K562 (cell line): Measurements from ENCODE around the gene TAP2. TPM values are rescaled to one million over a fixed set of nuclear protein-coding genes. Genes with fewer than 3 reads are reported as not detected.

Source experiments
- ARNT ChIP-seq, 2 experiments: fragments of 450-650 bp; IDR thresholded peaks; 2 replicates each; pipeline ENCODE4 v1.6.1; 2016; ENCODE audit warnings: mild to moderate bottlenecking in 1 of 2
- CEBPB ChIP-seq: fragments of 450-650 bp; IDR thresholded peaks from 2 replicates; pipeline ENCODE4 v1.6.1; 2016; ENCODE audit warnings: missing genetic modification characterization, missing compliant biosample characterization
- ETS2 ChIP-seq: IDR thresholded peaks from 2 replicates; pipeline ENCODE4 v1.6.1; 2016; ENCODE audit warnings: borderline replicate concordance, missing genetic modification characterization, mild to moderate bottlenecking, moderate library complexity, missing compliant biosample characterization; ENCODE audit not compliant: poor library complexity, severe bottlenecking
- HLTF ChIP-seq: fragments of 450-650 bp; IDR thresholded peaks from 2 replicates; pipeline ENCODE4 v1.6.1; 2016
- HNRNPLL ChIP-seq: fragments of 200-400 bp; formaldehyde crosslinking; IDR thresholded peaks from 2 replicates; pipeline ENCODE4 v1.6.1; 2017; ENCODE audit warnings: low read length, low read depth, mild to moderate bottlenecking; ENCODE audit not compliant: poor library complexity, severe bottlenecking
- IRF2 ChIP-seq: sonication (generic); formaldehyde crosslinking; IDR thresholded peaks from 2 replicates; pipeline ENCODE4 v1.8.1; 2022; ENCODE audit warnings: mild to moderate bottlenecking, missing genetic modification reagents
- KLF1 ChIP-seq: fragments of 450-650 bp; IDR thresholded peaks from 2 replicates; pipeline ENCODE4 v1.6.1; 2016; ENCODE audit warnings: missing genetic modification characterization, missing compliant biosample characterization
- SAFB ChIP-seq: fragments of 200-400 bp; formaldehyde crosslinking; IDR thresholded peaks from 2 replicates; pipeline ENCODE4 v1.6.1; 2017; ENCODE audit warnings: low read depth, low read length, borderline replicate concordance
- ZBED1 ChIP-seq: IDR thresholded peaks from 2 replicates; pipeline ENCODE4 v1.6.1; 2014
- ZKSCAN8 ChIP-seq: fragments of 200-800 bp; sonication (Bioruptor generic); IDR thresholded peaks from 2 replicates; pipeline ENCODE4 v1.6.1; 2016; ENCODE audit warnings: missing genetic modification characterization, missing compliant biosample characterization
- ZNF282 ChIP-seq: sonication (generic); formaldehyde crosslinking; IDR thresholded peaks from 2 replicates; pipeline ENCODE4 v1.8.1; 2023; ENCODE audit warnings: missing genetic modification reagents
- polyA plus RNA-seq, 8 experiments: library from polyadenylated mRNA; depleted of rRNA in 4 of 8; stranded (reverse) in 5 of 8; unstranded in 3 of 8; fragments of >200 nt; fragmentation: Nextera tagmentation in 2 of 8; fragmentation: Illumina TruSeq in 1 of 8; extraction: Ambion mirVana in 2 of 8; extraction: Trizol in 1 of 8; gene quantifications; 2 replicates each; pipeline versions ENCODE4 v1.2.1 to v1.2.3, GENCODE V29; 2011 to 2014; ENCODE audit warnings: inconsistent platforms in 1 of 8, missing spikeins in 1 of 8
- total RNA-seq, 7 experiments: library from RNA; depleted of rRNA in 6 of 7; stranded (reverse); fragments of >200 nt in 6 of 7; fragmentation: Illumina TruSeq in 2 of 7; extraction: Trizol in 2 of 7; gene quantifications; 2 replicates each; pipeline versions ENCODE4 v1.2.1 to v1.2.3, GENCODE V29; 2011 to 2021; ENCODE audit warnings: low replicate concordance in 1 of 7
- TF ChIP-seq, protein P1 (sequence below): sonication (generic); formaldehyde crosslinking; IDR thresholded peaks from 2 replicates; pipeline ENCODE4 v1.8.1; 2023; ENCODE audit warnings: mild to moderate bottlenecking, missing genetic modification reagents
- TF ChIP-seq, protein P2 (sequence below): fragments of 200-400 bp; formaldehyde crosslinking; IDR thresholded peaks from 2 replicates; pipeline ENCODE4 v1.6.1; 2017; ENCODE audit warnings: mild to moderate bottlenecking, low read depth, low read length, moderate library complexity
- TF ChIP-seq, protein P3 (sequence below): sonication (generic); formaldehyde crosslinking; IDR thresholded peaks from 2 replicates; pipeline ENCODE4 v1.8.1; 2022; ENCODE audit warnings: missing genetic modification reagents
- TF ChIP-seq, protein P4 (sequence below): sonication (generic); formaldehyde crosslinking; IDR thresholded peaks from 2 replicates; pipeline ENCODE4 v1.8.0; 2022; ENCODE audit warnings: missing genetic modification reagents, mild to moderate bottlenecking, borderline replicate concordance

Gene TAP2
- total and polyA plus RNA-seq, 9 of the 15 experiments (the other 6 are each of a cell fraction or from before 2014, with no cell fraction given): 2.0 to 53.5 (median 19.6) TPM

DNA sequence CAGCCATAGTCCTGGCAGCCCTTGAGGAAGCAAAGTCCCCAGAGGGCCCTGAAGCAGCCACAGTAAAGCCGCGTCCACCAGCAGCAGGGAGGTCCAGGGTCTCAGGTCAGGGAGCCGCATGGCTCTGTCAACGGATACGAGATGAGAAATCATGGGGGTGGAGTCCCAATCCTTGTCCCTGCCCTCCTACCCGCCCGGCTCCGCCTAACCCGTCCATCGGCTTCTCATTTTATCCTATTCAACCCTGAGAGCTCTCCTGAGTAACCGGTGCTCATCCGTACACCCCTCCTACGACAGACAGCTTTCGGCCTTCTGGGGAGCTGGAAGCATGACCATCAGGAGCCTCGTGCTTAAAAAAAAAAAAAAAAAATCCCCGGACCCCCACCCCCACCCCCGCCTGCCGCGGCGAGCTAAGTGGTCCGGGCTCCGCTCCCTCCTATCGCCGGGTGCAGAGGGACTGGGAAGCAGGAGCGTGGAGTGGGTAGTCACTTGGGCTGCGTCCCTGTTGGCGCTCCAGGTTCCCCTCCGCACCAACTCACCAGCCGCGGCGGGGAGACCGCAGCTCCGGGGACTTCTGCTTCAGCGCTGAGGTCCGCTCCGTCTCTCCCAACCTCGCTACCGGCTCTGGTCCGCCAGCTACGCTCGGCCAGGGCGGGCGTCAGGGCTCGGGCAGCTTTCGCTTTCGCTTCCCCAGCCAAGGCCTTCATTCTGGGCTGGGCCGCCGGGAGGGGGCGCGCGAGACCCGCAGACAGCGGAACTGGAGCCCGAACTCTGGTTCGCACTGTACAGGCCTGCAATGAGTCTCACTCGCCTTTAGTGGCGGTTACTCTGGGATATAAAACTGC lies at the start of gene TAP2 (continued):
- TF ChIP-seq, protein P1, sequence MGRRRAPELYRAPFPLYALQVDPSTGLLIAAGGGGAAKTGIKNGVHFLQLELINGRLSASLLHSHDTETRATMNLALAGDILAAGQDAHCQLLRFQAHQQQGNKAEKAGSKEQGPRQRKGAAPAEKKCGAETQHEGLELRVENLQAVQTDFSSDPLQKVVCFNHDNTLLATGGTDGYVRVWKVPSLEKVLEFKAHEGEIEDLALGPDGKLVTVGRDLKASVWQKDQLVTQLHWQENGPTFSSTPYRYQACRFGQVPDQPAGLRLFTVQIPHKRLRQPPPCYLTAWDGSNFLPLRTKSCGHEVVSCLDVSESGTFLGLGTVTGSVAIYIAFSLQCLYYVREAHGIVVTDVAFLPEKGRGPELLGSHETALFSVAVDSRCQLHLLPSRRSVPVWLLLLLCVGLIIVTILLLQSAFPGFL (CRISPR knock-in tag): peak; percentile 37; the same call in 1 of the 2 replicates
- TF ChIP-seq ETS2 (tag) (no peak), HLTF (no peak), HNRNPLL (peak; percentile 86), ZKSCAN8 (no peak), ZBED1 (no peak), CEBPB (tag) (no peak), ARNT (IDR thresholded peaks at IDR 0.05) (no peak), IRF2 (peak; percentile 100), SAFB (no peak), ZNF282 (CRISPR knock-in tag) (no peak), KLF1 (tag) (no peak)
- TF ChIP-seq, protein P2, sequence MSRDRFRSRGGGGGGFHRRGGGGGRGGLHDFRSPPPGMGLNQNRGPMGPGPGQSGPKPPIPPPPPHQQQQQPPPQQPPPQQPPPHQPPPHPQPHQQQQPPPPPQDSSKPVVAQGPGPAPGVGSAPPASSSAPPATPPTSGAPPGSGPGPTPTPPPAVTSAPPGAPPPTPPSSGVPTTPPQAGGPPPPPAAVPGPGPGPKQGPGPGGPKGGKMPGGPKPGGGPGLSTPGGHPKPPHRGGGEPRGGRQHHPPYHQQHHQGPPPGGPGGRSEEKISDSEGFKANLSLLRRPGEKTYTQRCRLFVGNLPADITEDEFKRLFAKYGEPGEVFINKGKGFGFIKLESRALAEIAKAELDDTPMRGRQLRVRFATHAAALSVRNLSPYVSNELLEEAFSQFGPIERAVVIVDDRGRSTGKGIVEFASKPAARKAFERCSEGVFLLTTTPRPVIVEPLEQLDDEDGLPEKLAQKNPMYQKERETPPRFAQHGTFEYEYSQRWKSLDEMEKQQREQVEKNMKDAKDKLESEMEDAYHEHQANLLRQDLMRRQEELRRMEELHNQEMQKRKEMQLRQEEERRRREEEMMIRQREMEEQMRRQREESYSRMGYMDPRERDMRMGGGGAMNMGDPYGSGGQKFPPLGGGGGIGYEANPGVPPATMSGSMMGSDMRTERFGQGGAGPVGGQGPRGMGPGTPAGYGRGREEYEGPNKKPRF: no peak
- TF ChIP-seq, protein P3, sequence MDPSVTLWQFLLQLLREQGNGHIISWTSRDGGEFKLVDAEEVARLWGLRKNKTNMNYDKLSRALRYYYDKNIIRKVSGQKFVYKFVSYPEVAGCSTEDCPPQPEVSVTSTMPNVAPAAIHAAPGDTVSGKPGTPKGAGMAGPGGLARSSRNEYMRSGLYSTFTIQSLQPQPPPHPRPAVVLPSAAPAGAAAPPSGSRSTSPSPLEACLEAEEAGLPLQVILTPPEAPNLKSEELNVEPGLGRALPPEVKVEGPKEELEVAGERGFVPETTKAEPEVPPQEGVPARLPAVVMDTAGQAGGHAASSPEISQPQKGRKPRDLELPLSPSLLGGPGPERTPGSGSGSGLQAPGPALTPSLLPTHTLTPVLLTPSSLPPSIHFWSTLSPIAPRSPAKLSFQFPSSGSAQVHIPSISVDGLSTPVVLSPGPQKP (CRISPR knock-in tag): no peak
- TF ChIP-seq, protein P4, sequence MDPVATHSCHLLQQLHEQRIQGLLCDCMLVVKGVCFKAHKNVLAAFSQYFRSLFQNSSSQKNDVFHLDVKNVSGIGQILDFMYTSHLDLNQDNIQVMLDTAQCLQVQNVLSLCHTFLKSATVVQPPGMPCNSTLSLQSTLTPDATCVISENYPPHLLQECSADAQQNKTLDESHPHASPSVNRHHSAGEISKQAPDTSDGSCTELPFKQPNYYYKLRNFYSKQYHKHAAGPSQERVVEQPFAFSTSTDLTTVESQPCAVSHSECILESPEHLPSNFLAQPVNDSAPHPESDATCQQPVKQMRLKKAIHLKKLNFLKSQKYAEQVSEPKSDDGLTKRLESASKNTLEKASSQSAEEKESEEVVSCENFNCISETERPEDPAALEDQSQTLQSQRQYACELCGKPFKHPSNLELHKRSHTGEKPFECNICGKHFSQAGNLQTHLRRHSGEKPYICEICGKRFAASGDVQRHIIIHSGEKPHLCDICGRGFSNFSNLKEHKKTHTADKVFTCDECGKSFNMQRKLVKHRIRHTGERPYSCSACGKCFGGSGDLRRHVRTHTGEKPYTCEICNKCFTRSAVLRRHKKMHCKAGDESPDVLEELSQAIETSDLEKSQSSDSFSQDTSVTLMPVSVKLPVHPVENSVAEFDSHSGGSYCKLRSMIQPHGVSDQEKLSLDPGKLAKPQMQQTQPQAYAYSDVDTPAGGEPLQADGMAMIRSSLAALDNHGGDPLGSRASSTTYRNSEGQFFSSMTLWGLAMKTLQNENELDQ: no peak
